ENCODE measurements around the gene CLP1. TPM values are rescaled to one million over a fixed set of nuclear protein-coding genes. Genes with fewer than 3 reads are reported as not detected.

CLP1 gene
- total RNA-seq, 2 experiments from 2014 or later = 21.8 to 24.2 TPM

DNA sequence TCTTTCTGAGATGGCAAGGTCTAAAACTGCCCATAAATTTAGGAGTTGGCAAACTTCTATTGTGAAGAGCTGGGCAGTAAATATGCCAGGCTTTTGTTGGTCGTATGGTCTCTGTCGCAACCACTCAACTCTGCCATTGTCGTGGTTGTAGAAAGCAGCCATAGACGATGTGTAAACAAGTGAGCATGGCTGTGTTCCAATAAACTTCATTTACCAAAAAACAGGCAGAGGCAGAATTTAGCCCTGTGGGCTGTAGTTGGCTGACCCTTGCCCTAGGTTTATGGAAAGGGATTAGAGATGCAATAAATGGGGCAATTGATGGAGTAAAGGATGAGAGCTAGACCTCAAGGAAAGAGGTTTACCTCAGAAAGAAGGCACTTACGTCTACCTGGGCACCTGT is 25.4 kb upstream of the CLP1 start:
- Mint-ChIP-seq H3K36me3 (ENCODE audit: low read depth) (no peaks in the 10 kb centered on the region), H3K4me1 (ENCODE audit: low read depth) (no peaks in the 10 kb centered on the region), H3K27ac (no peak overlapping the region), H3K9me3 (no peaks in the 10 kb centered on the region), H3K27me3 (peaks cover 36% of the 10 kb centered on the region), H3K4me3 (no peak overlapping the region)
- Histone ChIP-seq H3K36me3 (ENCODE audit: insufficient read depth, low read length) (no peaks in the 10 kb centered on the region), H3K4me3 (ENCODE audit: low read length) (no peak overlapping the region), H3K27me3 (ENCODE audit: control insufficient read depth in 1 of 2, insufficient read depth in 2 of 2, low read length in 2 of 2) (peaks cover 12% of the 10 kb centered on the region in 2 experiments), H3K4me1 (ENCODE audit: insufficient read depth, low read length) (no peaks in the 10 kb centered on the region), H3K27ac (ENCODE audit: low read depth in 1 of 2, low read length in 2 of 2) (no peak overlapping the region), H3K9me3 (ENCODE audit: control insufficient read depth in 1 of 2, insufficient read depth in 1 of 2, low read length in 2 of 2) (no peaks in the 10 kb centered on the region)
- DNase-seq = no peak
- TF ChIP-seq, protein P1, sequence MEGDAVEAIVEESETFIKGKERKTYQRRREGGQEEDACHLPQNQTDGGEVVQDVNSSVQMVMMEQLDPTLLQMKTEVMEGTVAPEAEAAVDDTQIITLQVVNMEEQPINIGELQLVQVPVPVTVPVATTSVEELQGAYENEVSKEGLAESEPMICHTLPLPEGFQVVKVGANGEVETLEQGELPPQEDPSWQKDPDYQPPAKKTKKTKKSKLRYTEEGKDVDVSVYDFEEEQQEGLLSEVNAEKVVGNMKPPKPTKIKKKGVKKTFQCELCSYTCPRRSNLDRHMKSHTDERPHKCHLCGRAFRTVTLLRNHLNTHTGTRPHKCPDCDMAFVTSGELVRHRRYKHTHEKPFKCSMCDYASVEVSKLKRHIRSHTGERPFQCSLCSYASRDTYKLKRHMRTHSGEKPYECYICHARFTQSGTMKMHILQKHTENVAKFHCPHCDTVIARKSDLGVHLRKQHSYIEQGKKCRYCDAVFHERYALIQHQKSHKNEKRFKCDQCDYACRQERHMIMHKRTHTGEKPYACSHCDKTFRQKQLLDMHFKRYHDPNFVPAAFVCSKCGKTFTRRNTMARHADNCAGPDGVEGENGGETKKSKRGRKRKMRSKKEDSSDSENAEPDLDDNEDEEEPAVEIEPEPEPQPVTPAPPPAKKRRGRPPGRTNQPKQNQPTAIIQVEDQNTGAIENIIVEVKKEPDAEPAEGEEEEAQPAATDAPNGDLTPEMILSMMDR (IDR thresholded peaks at IDR 0.05) = no peak
- POLR2A ChIA-PET = no interaction called here
- no peak for ATAC-seq (ENCODE audit: poor library complexity)
- CTCF ChIA-PET = interaction anchor here (1.2 kb wide), 1 partner anchor 12 kb away, joined by 3 read pairs; no protein-coding TSS in a partner anchor
- intact Hi-C loops (cut with DNase I, micrococcal nuclease) = no loop called here

GRCh38 chr11:57633394-57634070 is 24.0 kb upstream of the CLP1 start:
- no peaks in the 10 kb centered on the region for H3K9me3 Mint-ChIP-seq
- intact Hi-C loops (cut with DNase I, micrococcal nuclease) = no loop called here
- ATAC-seq (ENCODE audit: poor library complexity) (no peak), DNase-seq (no peak)
- Histone ChIP-seq H3K9me3 (ENCODE audit: control insufficient read depth in 1 of 2, insufficient read depth in 1 of 2, low read length in 2 of 2) (no peaks in the 10 kb centered on the region), H3K27ac (ENCODE audit: low read depth in 1 of 2, low read length in 2 of 2) (no peak overlapping the region), H3K36me3 (ENCODE audit: insufficient read depth, low read length) (no peaks in the 10 kb centered on the region), H3K4me3 (ENCODE audit: low read length) (no peak overlapping the region), H3K27me3 (ENCODE audit: control insufficient read depth in 1 of 2, insufficient read depth in 2 of 2, low read length in 2 of 2) (peaks cover 13 to 24% of the 10 kb centered on the region in 2 experiments), H3K4me1 (ENCODE audit: insufficient read depth, low read length) (peaks cover 10% of the 10 kb centered on the region)
- CTCF ChIA-PET = interaction anchor here (1.2 kb wide), 1 partner anchor 11 kb away, joined by 3 read pairs; no protein-coding TSS in a partner anchor
- no peak overlapping the region for H3K4me3 Mint-ChIP-seq
- no peak overlapping the region for H3K27ac Mint-ChIP-seq
- TF ChIP-seq, protein P1 (IDR thresholded peaks at IDR 0.05) = no peak
- H3K36me3 Mint-ChIP-seq (ENCODE audit: low read depth) = no peaks in the 10 kb centered on the region
- H3K4me1 Mint-ChIP-seq (ENCODE audit: low read depth) = peaks cover 9% of the 10 kb centered on the region
- H3K27me3 Mint-ChIP-seq = peaks cover 48% of the 10 kb centered on the region
- POLR2A ChIA-PET = no interaction called here

DNA sequence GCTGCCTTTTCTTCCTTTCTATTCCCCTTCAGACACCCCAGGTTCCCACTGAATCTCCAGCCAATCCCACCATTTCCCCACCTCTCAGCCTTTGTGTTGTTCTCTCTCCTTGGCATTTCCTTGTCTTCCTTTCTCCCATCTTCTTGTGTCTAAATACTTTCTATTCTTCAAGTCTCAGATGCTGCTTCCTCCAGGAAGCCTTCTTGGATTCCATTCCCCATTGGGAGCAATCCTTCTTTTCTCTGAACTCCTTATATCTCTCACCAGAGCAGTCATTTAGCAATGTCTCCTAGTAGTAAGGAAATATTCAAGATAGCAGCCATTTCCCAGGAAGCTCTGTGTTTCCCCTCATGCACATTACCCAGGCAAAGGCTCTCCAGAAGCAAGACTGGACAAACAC is 23.3 kb upstream of the CLP1 start:
- Mint-ChIP-seq H3K27me3 (peaks cover 54% of the 10 kb centered on the region), H3K9me3 (no peaks in the 10 kb centered on the region), H3K27ac (no peak overlapping the region), H3K36me3 (ENCODE audit: low read depth) (no peaks in the 10 kb centered on the region), H3K4me1 (ENCODE audit: low read depth) (peaks cover 16% of the 10 kb centered on the region), H3K4me3 (no peak overlapping the region)
- ATAC-seq (ENCODE audit: poor library complexity) = no peak
- intact Hi-C loops (cut with DNase I, micrococcal nuclease) = no loop called here
- no peak for DNase-seq
- Histone ChIP-seq H3K27me3 (ENCODE audit: control insufficient read depth in 1 of 2, insufficient read depth in 2 of 2, low read length in 2 of 2) (peaks cover 16 to 24% of the 10 kb centered on the region in 2 experiments), H3K9me3 (ENCODE audit: control insufficient read depth in 1 of 2, insufficient read depth in 1 of 2, low read length in 2 of 2) (no peaks in the 10 kb centered on the region), H3K36me3 (ENCODE audit: insufficient read depth, low read length) (no peaks in the 10 kb centered on the region), H3K4me1 (ENCODE audit: insufficient read depth, low read length) (peaks cover 18% of the 10 kb centered on the region), H3K27ac (ENCODE audit: low read depth in 1 of 2, low read length in 2 of 2) (no peak overlapping the region), H3K4me3 (ENCODE audit: low read length) (no peak overlapping the region)
- ChIA-PET CTCF (no interaction called here), POLR2A (no interaction called here)
- TF ChIP-seq, protein P1 (IDR thresholded peaks at IDR 0.05) = no peak
